Measurements from ENCODE around the gene TSPAN9.

Gene TSPAN9

DNA sequence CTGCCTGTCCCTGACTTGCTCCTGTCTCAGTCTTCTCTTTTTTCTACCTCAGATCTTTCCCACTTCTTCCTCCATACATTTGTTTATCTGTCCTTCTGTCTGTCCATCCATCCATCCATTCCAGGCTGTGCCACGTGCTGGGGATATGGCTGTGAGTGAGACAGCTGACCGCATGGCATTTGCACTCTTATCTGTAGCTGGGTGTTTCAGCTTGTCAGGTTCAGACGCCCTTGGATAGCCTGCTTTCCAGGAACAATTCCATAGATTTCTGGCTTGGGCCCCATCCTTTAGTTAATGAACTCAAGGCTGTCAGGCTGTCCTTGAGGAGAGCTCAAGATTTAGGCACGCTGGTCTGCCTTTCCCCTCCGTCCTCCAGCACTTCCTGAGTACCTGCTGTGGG is 116.6 kb downstream of the TSPAN9 start:
- Histone ChIP-seq H3K27ac (ENCODE audit: low read depth, low read length) (no peak overlapping the region), H3K4me3 (ENCODE audit: low read length) (no peak overlapping the region), H3F3A (ENCODE audit: control insufficient read depth, insufficient read depth) (no peaks in the 10 kb centered on the region), H3K4me2 (ENCODE audit: low read length) (no peak overlapping the region), H3K9me3 (ENCODE audit: control insufficient read depth, insufficient read depth, low read length) (no peaks in the 10 kb centered on the region), H4K20me1 (ENCODE audit: control insufficient read depth, insufficient read depth, low read depth, low read length) (no peaks in the 10 kb centered on the region), H3K36me3 (ENCODE audit: control insufficient read depth, low read length) (no peaks in the 10 kb centered on the region), H3K9me2 (replicated peaks; ENCODE audit: control insufficient read depth, low read length) (no peaks in the 10 kb centered on the region), H3K4me1 (ENCODE audit: control insufficient read depth, low read length) (no peaks in the 10 kb centered on the region), H3K27me3 (ENCODE audit: control insufficient read depth, low read length) (peaks cover 23% of the 10 kb centered on the region), H3K79me2 (ENCODE audit: control insufficient read depth, low read length) (no peaks in the 10 kb centered on the region)
- TF ChIP-seq, protein P1, sequence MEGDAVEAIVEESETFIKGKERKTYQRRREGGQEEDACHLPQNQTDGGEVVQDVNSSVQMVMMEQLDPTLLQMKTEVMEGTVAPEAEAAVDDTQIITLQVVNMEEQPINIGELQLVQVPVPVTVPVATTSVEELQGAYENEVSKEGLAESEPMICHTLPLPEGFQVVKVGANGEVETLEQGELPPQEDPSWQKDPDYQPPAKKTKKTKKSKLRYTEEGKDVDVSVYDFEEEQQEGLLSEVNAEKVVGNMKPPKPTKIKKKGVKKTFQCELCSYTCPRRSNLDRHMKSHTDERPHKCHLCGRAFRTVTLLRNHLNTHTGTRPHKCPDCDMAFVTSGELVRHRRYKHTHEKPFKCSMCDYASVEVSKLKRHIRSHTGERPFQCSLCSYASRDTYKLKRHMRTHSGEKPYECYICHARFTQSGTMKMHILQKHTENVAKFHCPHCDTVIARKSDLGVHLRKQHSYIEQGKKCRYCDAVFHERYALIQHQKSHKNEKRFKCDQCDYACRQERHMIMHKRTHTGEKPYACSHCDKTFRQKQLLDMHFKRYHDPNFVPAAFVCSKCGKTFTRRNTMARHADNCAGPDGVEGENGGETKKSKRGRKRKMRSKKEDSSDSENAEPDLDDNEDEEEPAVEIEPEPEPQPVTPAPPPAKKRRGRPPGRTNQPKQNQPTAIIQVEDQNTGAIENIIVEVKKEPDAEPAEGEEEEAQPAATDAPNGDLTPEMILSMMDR (IDR thresholded peaks at IDR 0.05; ENCODE audit: low read depth, low read length, poor library complexity, severe bottlenecking), result no peak
- TF ChIP-seq EZH2phosphoT487 (IDR thresholded peaks at IDR 0.05; ENCODE audit: borderline replicate concordance, low read length), result no peak

DNA sequence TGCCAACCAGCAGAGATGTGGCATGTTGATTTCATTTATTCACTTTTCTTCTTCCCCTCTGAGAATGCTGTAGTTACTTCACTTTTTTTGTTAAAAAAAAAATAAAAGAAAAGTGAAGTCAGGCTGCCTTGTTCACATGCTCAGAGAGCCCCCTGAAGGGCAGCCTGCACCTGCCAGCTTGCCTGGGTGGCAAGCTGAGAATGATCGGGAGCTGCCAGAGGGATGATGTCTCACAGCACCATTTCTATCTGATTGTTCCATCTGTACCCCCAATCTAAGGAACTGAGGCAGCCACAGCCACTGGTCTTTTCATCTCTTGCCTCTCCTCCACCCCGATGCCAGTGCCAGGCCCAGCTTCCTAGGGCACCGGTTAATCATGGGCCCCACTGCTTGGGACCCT is 118.2 kb downstream of the TSPAN9 start:
- Histone ChIP-seq H3K4me2 (ENCODE audit: low read length) (no peak overlapping the region), H3K27me3 (ENCODE audit: control insufficient read depth, low read length) (peaks cover 26% of the 10 kb centered on the region)

DNA sequence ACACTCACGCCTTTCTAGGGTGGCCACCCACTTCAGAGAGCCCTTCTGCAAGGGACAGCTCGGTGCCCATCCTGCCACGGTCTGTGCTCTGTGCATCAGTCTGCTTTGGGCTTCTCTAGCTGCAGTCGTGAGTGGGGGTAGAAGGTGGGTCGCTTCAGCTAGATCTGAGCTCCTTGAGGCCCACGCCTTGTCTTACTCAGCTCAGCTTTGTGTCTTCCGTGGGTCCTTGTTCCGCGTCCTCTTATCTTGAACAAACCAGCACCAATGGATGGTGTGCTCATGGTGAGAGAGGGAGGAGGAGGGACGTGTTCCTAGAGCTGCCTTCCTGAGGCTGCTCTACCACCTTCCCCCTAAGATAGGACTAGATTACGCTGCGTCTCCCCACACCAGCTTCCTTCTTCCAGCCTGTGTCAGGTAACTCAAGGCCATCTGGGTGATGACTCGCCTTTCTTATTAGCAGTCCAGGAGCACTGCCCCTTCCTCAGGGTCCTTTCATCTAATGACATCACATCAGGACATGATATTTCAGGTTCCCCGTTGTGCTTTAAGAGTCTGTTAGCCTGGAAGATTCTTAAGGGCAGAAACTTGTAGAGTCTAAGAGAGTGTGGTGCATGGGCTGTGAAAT is 118.8 kb downstream of the TSPAN9 start:
- no peak overlapping the region for H3K27ac ChIP-seq (ENCODE audit: low read depth, low read length)
- H3K79me2 ChIP-seq (ENCODE audit: control insufficient read depth, low read length), result no peaks in the 10 kb centered on the region
- no peaks in the 10 kb centered on the region; the same call in 1 of the 2 replicates for H4K20me1 ChIP-seq (ENCODE audit: control insufficient read depth, insufficient read depth, low read depth, low read length)
- H3K4me2 ChIP-seq (ENCODE audit: low read length), result no peak overlapping the region
- no peaks in the 10 kb centered on the region for H3K4me1 ChIP-seq (ENCODE audit: control insufficient read depth, low read length)
- H3F3A ChIP-seq (ENCODE audit: control insufficient read depth, insufficient read depth), result no peaks in the 10 kb centered on the region
- H3K9me3 ChIP-seq (ENCODE audit: control insufficient read depth, insufficient read depth, low read length), result no peaks in the 10 kb centered on the region
- no peak overlapping the region for H3K4me3 ChIP-seq (ENCODE audit: low read length)
- H3K27me3 ChIP-seq (ENCODE audit: control insufficient read depth, low read length), result peaks cover 26% of the 10 kb centered on the region
- H3K36me3 ChIP-seq (ENCODE audit: control insufficient read depth, low read length), result no peaks in the 10 kb centered on the region
- no peak for TF ChIP-seq EZH2phosphoT487 (IDR thresholded peaks at IDR 0.05; ENCODE audit: borderline replicate concordance, low read length)
- TF ChIP-seq, protein P1 (IDR thresholded peaks at IDR 0.05; ENCODE audit: low read depth, low read length, poor library complexity, severe bottlenecking), result no peak
- H3K9me2 ChIP-seq (replicated peaks; ENCODE audit: control insufficient read depth, low read length), result no peaks in the 10 kb centered on the region

More for the DNA sequence above, 118.2 kb downstream of the TSPAN9 start:
- no peaks in the 10 kb centered on the region for H3K9me3 ChIP-seq (ENCODE audit: control insufficient read depth, insufficient read depth, low read length)
- H4K20me1 ChIP-seq (ENCODE audit: control insufficient read depth, insufficient read depth, low read depth, low read length), result no peaks in the 10 kb centered on the region; the same call in 1 of the 2 replicates
- TF ChIP-seq EZH2phosphoT487 (IDR thresholded peaks at IDR 0.05; ENCODE audit: borderline replicate concordance, low read length), result no peak
- TF ChIP-seq, protein P1 (IDR thresholded peaks at IDR 0.05; ENCODE audit: low read depth, low read length, poor library complexity, severe bottlenecking), result no peak
- no peak overlapping the region for H3K4me3 ChIP-seq (ENCODE audit: low read length)
- no peak overlapping the region for H3K27ac ChIP-seq (ENCODE audit: low read depth, low read length)
- H3K79me2 ChIP-seq (ENCODE audit: control insufficient read depth, low read length), result no peaks in the 10 kb centered on the region
- no peaks in the 10 kb centered on the region for H3K9me2 ChIP-seq (replicated peaks; ENCODE audit: control insufficient read depth, low read length)
- no peaks in the 10 kb centered on the region for H3K4me1 ChIP-seq (ENCODE audit: control insufficient read depth, low read length)
- no peaks in the 10 kb centered on the region for H3K36me3 ChIP-seq (ENCODE audit: control insufficient read depth, low read length)
- no peaks in the 10 kb centered on the region for H3F3A ChIP-seq (ENCODE audit: control insufficient read depth, insufficient read depth)

Data from DOHH2 (cell line).